Measurements from ENCODE around the gene SENP7.
"Not testable (repeated sequence)": the region's sequence is repeated elsewhere in the genome, so short reads cannot be mapped to it uniquely, and the experiment has no call there.

The SENP7 gene

DNA sequence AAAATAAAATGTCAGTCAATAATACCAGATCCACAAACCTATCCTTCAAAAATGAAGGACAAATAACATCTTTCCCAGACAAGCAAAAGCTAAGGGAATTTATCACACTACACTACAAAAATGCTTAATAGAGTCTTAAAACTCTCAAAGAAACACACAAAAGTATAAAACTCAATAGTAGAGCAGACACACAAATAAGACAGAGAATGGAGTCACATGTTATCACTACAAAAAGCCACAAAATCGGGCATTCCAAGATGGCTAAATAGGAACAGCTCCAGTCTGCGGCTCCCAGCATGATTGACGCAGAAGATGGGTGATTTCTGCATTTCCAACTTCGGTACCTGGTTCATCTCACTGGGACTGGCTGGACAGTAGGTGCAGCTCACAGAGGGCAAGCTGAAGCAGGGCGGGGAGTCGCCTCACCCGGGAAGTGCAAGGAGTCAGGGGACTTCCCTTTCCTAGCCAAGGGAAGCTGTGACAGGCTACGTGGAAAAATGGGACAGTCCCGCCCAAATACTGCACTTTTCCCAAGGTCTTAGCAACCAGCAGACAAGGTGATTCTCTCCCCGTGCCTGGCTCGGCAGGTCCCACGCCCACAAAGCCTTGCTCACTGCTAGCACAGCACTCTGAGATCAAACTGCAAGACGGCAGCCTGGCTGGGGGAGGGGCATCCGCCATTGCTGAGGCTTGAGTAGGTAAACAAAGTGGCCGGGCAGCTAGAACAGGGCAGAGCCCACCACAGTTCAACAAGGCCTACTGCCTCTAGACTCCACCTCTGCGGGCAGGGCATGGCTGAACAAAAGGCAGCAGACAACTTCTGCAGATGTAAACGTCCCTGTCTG is 46.3 kb downstream of the SENP7 start:
- H3K4me3 ChIP-seq (ENCODE audit: low read depth, low read length): no peak overlapping the region
- TF ChIP-seq, protein P1, sequence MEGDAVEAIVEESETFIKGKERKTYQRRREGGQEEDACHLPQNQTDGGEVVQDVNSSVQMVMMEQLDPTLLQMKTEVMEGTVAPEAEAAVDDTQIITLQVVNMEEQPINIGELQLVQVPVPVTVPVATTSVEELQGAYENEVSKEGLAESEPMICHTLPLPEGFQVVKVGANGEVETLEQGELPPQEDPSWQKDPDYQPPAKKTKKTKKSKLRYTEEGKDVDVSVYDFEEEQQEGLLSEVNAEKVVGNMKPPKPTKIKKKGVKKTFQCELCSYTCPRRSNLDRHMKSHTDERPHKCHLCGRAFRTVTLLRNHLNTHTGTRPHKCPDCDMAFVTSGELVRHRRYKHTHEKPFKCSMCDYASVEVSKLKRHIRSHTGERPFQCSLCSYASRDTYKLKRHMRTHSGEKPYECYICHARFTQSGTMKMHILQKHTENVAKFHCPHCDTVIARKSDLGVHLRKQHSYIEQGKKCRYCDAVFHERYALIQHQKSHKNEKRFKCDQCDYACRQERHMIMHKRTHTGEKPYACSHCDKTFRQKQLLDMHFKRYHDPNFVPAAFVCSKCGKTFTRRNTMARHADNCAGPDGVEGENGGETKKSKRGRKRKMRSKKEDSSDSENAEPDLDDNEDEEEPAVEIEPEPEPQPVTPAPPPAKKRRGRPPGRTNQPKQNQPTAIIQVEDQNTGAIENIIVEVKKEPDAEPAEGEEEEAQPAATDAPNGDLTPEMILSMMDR (IDR thresholded peaks at IDR 0.05; ENCODE audit: borderline replicate concordance, insufficient read depth, low read depth, low read length): no peak

DNA sequence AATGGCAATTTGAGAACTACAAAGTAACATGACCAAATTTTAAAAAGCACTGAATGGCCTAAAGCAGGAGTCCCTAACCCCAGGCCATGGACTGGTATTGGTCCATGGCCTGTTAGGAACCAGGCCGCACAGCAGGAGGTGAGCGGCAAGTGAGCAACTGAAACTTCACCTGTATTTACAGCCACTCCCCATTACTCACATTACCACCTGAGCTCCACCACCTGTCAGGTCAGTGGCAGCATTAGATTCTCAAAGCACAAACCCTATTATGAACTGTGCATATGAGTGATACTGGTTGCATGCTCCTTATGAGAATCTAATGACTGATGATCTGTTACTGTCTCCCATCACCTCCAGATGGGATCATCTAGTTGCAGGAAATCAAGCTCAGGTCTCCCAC is 48.8 kb downstream of the SENP7 start:
- no peak overlapping the region for H3K4me3 ChIP-seq (ENCODE audit: low read depth, low read length)
- TF ChIP-seq, protein P1 (IDR thresholded peaks at IDR 0.05; ENCODE audit: borderline replicate concordance, insufficient read depth, low read depth, low read length): no peak

DNA sequence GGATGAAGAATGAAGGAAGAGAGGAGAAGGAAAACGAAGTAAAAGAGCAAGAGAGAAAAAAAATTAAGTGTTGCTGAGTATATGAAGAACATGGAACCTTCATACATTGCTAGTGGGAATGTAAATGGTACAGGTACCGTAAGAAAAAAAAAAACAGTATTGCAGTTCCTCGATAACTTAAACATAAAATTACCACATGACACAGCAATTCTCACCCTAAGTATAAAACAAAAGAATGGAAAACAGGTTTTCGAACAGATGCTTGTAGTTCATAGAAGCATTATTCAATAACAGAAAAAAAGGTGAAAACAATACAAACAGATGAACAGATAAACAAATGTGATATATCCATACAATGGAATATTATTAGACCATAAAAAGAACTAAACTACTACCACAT is 51.6 kb downstream of the SENP7 start:
- H3K4me3 ChIP-seq (ENCODE audit: low read depth, low read length): no peak overlapping the region
- TF ChIP-seq, protein P1 (IDR thresholded peaks at IDR 0.05; ENCODE audit: borderline replicate concordance, insufficient read depth, low read depth, low read length): no peak

DNA sequence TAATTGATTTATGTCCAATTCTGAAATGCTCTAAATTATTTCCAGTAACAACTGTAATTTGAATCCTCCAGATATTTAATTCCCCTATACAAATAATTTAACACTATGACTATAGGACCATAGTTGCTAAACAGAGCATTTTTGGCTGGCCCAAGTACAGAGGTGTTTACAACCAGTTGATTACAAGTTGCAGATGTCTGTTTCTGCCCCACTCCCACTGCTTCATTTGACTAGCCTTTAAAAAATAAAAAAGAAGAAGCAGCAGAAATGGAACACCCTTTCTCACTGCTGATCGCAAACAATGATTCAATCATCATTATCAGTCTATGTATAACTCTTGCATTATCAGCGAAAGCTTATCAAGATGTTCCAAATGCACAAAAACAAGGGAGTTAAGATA is 54.6 kb downstream of the SENP7 start:
- H3K4me3 ChIP-seq (ENCODE audit: low read depth, low read length): no peak overlapping the region
- TF ChIP-seq, protein P1 (IDR thresholded peaks at IDR 0.05; ENCODE audit: borderline replicate concordance, insufficient read depth, low read depth, low read length): no peak

DNA sequence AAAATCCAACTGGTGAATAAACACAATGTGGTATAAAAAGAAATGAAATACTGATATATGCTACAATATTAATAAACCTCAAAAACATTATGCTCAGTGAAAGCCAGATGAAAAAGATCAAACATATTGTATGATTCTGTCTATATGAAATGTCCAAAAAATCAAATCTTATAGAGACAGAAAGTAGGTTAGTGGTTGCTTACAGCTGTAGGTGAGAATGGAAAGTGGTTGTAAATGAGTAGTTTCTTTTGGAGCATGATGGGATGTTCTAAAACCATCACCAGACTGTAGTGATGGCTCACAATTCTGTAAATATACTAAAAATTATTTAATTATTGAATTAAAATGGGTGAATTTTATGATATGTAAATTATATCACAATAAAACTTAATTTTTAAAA is 58.4 kb downstream of the SENP7 start:
- TF ChIP-seq, protein P1 (IDR thresholded peaks at IDR 0.05; ENCODE audit: borderline replicate concordance, insufficient read depth, low read depth, low read length): no peak
- H3K4me3 ChIP-seq (ENCODE audit: low read depth, low read length): no peak overlapping the region

DNA sequence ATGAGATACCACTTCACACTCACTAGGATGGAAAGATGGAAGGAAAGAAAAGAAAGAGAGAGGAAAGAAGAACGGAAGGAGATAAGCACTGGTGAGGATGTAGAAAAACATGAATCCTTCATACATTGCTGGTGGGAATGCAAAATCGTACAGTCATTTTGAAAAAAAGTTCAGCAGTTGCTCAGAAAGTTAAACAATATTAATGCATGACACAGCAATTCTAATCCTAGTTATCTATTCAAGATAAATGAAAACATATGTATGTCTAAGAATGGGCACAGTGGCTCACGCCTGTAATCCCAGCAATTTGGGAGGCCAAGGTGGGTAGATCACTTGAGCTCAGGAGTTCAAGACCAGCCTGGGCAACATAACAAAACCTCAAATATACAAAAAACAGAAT is 59.1 kb downstream of the SENP7 start:
- no peak overlapping the region for H3K4me3 ChIP-seq (ENCODE audit: low read depth, low read length)
- TF ChIP-seq, protein P1 (IDR thresholded peaks at IDR 0.05; ENCODE audit: borderline replicate concordance, insufficient read depth, low read depth, low read length): no peak

DNA sequence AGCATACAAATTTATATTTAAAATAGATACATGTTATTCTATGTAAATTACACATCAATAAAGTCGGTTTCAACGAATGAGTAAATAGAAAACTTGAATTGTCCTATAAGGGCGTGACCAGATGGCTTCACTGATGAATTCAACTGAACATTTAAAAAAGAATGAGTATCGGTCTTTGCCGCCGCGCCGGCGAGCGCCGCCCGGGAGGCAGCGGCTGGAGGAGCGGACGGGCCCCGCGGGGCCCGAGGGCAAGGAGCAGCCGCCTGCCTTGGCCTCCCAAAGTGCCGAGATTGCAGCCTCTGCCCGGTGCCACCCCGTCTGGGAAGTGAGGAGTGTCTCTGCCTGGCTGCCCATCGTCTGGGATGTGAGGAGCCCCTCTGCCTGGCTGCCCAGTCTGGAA is 74.4 kb downstream of the SENP7 start:
- not testable (repeated sequence) for H3K4me3 ChIP-seq (ENCODE audit: low read depth, low read length)

Data from GM12875 (cell line).